Frontal cortex (tissue), 4 donors: ENCODE results near the gene DPH7. TPM values are rescaled to one million over a fixed set of nuclear protein-coding genes. Genes with fewer than 3 reads are reported as not detected.
"Not testable (repeated sequence)": the region's sequence is repeated elsewhere in the genome, so short reads cannot be mapped to it uniquely, and the experiment has no call there.

Source experiments
- DNase-seq, 2 donors: peaks; one replicate each; pipeline ENCODE4 v3.0.0; 2012; ENCODE audit warnings: low spot score in 2 of 2
- FAIRE-seq: peaks from 2 replicates; lab custom pipeline; 2012; peaks lifted over from hg19 to GRCh38; lab: Jason Lieb, UNC
- total RNA-seq: library from RNA; depleted of rRNA; stranded (reverse); fragments of >200 nt; gene quantifications from one replicate; pipeline ENCODE4 v1.2.3, GENCODE V29; 2014
- donor health status: control.
- donor health status: control.
- donor health status: control.

DPH7 gene
- total RNA-seq = 21.6 TPM

GRCh38 chr9:137578518-137579258 is at the start of gene DPH7:
TSS of gene DPH7 (minus strand) at chr9:137578925. CDS start at chr9:137578777, 148 bp downstream.
- no peak for FAIRE-seq
- peak; percentile 98 to 100 for DNase-seq

DNA sequence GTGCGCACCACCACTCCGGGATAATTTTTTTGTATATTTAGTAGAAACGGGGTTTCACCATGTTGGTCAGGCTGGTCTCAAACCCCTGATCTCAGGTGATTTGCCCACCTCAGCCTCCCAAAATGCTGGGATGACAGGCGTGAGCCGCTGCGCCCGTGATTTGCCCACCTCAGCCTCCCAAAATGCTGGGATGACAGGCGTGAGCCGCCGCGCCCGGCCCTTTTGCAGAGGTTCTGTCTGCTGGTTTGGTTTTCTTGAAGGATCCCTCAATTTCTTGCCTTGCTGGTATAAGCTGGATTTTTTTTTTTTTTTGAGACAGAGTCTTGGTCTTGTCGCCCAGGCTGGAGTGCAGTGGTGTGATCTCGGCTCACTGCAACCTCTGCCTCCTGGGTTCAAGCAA is 48.7 kb upstream of the DPH7 start:
- not testable (repeated sequence) for DNase-seq, FAIRE-seq

- no peak for DNase-seq
- no peak for FAIRE-seq
Observed at GRCh38 chr9:137626464-137626863, 47.7 kb upstream of the DPH7 start.

DNA sequence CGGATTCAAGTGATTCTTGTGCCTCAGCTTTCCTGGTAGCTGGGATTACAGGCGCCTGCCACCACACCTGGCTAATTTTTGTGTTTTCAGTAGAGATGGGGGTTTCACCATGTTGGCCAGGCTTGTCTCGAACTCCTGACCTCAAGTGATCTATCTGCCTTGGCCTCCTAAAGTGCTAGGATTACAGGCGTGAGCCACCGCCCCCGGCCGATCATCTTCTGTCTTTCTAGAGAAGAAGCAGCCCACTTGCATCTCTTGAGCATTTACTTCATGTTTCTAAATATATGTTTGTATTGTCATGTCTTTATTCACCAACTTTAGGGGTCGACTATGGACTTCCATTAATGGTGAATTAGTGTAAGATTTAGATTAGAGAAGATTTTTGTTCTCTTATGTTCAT is 43.5 kb upstream of the DPH7 start:
- not testable (repeated sequence) for DNase-seq, FAIRE-seq

DNA sequence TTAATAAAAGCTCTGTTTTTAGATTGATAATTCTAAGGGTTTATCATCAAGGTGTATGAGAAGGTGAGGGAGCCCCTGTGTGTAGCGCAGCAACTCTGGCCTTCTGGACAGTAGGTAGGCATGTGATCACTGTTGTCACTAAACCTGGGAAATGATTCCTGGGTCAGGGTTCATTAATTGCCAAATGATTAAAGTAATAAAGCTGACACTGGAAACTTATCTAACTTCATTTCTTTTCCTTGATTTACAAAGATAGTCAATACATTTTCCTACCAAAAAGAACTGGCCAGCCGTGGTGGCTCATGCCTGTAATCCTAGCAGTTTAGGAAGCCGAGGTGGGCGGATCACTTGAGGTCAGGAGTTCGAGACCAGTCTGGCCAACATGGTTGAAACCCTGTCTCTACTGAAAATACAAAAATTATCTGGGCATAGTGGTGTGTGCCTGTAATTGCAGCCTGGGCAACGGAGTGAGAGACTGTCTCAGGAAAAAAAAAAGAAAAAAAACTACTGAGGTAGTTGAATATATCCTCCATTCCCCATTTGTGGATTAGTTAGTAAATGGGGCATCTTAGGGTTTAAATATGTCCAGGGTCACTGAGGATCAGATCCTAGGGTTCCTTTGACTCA is 42.5 kb upstream of the DPH7 start:
- FAIRE-seq (no peak), DNase-seq (no peak)

DNA sequence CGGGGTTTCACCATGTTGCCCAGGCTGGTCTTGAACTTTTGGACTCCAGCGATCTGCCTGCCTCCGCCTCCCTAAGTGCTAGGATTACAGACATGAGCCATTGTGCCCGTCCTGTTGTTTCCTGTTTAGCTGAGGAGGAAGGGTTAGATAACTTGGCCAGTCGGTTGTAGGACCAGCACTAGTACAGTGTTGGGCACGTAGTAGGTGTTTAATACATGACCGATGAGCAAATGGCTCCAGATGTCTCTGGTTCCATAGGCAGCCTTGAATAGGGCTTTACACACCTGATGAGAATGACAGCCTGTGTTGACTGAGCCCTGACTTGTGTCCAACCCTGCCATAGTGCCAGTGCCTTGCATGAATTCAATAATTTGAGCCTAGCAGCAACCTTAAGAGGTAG is 41.9 kb upstream of the DPH7 start:
- FAIRE-seq = no peak
- DNase-seq = no peak

GRCh38 chr9:137620048-137620405 is 41.3 kb upstream of the DPH7 start:
- DNase-seq (no peak), FAIRE-seq (no peak)

GRCh38 chr9:137619240-137620047 is 40.7 kb upstream of the DPH7 start:
- FAIRE-seq (no peak), DNase-seq (peak; percentile 51 to 60)

DNA sequence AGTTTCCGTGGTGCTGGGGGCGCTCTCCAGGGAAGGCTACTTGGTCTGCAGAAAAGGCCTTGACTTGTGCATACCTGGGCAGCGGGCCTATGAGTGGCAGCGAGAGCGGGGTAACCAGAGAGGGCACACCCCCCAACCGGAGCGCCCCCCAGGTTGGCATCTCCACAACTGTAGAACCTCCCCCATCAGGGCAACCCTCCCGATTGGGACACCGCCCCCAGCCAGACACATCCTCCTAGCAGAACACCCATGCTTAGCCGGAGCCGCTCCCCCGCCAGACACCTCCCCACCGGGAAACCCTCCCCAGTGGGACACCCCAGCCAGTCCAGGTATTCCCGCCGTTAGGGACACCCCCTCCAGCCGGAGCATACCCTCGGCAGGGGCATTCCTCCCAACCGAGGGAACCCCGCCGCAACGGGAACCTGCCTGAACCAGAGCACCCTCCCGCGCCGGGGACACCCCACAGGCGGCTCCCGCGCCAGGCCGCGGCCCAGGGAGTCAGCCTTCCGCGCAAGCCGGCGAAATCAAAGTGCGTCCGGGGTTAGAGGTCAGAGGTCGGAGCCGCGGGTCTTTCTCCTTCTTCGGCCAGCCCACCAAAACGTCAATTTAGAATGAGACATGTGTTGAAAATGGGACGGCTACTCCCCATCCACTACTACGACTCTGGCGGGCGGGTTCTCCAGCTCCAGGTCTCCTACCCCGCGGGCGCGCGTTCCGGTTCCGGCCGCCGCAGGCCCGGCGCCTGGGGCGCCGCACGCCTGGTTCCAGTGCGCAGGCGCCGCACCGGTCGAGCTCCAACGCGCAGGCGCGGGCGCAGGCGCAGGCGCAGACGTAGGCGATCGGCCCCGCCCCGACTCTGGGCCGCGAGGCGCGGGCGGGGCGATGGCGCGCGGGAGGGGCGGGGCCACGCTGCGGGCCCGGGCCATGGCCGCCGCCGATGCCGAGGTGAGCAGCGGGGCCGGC is 39.7 kb upstream of the DPH7 start, which contains the start of gene EHMT1:
TSS of gene EHMT1 (plus strand) at position 901 of the 963 bp plus-strand sequence. CDS start at position 925, 24 bp downstream.
- DNase-seq = peak; percentile 99 to 100
- no peak for FAIRE-seq

GRCh38 chr9:137615387-137615871 is 36.7 kb upstream of the DPH7 start:
- no peak for FAIRE-seq
- no peak for DNase-seq

GRCh38 chr9:137614631-137615386 is 36.1 kb upstream of the DPH7 start:
- DNase-seq = no peak
- no peak for FAIRE-seq

GRCh38 chr9:137613738-137614523 is 35.2 kb upstream of the DPH7 start:
- FAIRE-seq (no peak), DNase-seq (no peak)

GRCh38 chr9:137613259-137613658 is 34.5 kb upstream of the DPH7 start:
- DNase-seq = no peak
- FAIRE-seq = no peak

GRCh38 chr9:137612741-137613142 is 34.0 kb upstream of the DPH7 start:
- DNase-seq (no peak), FAIRE-seq (no peak)

DNA sequence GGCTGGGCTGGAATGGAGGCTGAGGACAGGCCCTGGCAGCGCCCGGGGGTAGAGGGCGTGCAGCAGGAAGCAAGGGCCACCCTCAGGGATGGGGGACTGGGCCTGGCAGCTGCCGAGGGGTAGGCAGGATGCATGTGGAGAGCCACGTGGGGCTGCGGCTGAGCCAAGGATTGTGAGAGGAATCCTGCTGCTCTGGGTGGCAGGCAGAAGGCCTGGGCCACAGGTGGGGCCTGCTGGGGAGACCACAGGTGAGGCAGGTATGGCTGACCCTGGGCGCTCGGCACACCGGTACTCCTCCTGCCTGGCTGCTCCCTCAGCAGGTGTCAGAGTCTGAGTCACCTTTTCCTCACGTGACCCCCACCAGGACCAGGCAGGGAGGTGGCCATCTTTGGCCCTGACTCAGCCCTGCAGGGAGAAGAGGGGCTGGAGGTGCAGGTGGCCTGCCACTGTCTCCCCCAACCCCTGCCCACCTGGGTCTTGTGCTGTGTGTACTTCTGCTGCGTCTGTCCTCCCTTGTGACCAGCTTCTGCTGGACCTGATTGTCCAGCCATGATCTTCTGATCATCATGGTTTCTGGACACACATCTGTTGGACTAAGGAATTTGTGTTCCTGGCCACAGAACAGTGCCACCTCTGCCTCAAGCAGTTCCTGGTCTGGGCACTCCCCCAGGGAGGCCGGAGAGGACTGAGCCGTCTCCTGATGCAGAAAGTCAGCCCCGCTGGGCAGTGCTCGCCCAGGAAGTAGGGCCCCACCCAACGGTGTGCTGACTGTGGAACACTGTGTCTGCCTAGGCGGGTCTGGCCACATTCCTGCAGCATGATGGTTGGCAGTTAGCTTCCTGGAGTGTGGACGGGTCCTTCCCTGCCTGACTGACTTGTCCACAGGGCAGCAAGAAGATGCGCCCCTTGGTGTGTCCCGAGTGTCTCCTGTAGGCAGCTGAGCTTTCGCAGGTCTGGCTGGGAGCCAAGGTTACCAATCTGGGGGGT is 33.2 kb upstream of the DPH7 start:
- DNase-seq = no peak
- FAIRE-seq = no peak

DNA sequence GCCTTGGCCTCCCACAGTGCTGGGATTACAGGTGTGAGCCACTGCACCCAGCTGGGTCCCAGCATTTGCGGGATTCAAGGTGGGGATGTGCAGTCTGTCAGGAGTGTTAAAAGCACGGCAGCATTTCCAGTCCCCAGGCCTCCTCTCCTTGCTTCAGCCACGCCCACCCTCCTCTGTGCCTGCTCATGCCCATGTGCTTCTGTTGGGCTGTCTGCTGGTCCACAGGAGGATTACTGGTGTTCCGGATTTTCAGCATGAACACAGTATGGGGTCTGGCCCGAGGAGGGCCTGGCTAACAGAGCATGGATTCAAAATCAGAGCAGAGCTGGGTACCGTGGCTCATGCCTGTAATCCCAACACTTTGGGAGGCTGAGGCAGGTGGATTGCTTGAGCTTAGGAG is 32.2 kb upstream of the DPH7 start:
- DNase-seq (no peak), FAIRE-seq (no peak)
